ENCODE measurements around the gene UBR2.
A peak's percentile ranks its signal among the peaks of the same experiment; 100 is the strongest.

UBR2 gene

GRCh38 chr6:42637681-42638080, 73.9 kb downstream of the UBR2 start:
- no peak for TF ChIP-seq CTCF (IDR thresholded peaks at IDR 0.05)

- TF ChIP-seq CTCF (IDR thresholded peaks at IDR 0.05): no peak
Measured at GRCh38 chr6:42642794-42643193, 79.0 kb downstream of the UBR2 start.

GRCh38 chr6:42644211-42644610, 80.4 kb downstream of the UBR2 start:
- no peak for TF ChIP-seq CTCF (IDR thresholded peaks at IDR 0.05)

GRCh38 chr6:42652024-42652746, 88.4 kb downstream of the UBR2 start:
- TF ChIP-seq CTCF (IDR thresholded peaks at IDR 0.05): no peak

- no peak for TF ChIP-seq CTCF (IDR thresholded peaks at IDR 0.05)
Measured at GRCh38 chr6:42653851-42654250, 90.0 kb downstream of the UBR2 start.

- no peak for TF ChIP-seq CTCF (IDR thresholded peaks at IDR 0.05)
Measured at GRCh38 chr6:42659806-42660205, 96.0 kb downstream of the UBR2 start.

- peak; percentile 78 for TF ChIP-seq CTCF (IDR thresholded peaks at IDR 0.05)
Measured at GRCh38 chr6:42661540-42662153, 97.8 kb downstream of the UBR2 start.

All from LNCAP (cell line).